Islet of Langerhans (tissue), 1 donor: Measurements from ENCODE around the gene AFAP1.
A peak's percentile ranks its signal among the peaks of the same experiment; 100 is the strongest.

ENCODE experiments used
- FAIRE-seq: peaks from one replicate; lab custom pipeline; 2011; peaks lifted over from hg19 to GRCh38; lab: Jason Lieb, UNC

AFAP1 gene, protein sequence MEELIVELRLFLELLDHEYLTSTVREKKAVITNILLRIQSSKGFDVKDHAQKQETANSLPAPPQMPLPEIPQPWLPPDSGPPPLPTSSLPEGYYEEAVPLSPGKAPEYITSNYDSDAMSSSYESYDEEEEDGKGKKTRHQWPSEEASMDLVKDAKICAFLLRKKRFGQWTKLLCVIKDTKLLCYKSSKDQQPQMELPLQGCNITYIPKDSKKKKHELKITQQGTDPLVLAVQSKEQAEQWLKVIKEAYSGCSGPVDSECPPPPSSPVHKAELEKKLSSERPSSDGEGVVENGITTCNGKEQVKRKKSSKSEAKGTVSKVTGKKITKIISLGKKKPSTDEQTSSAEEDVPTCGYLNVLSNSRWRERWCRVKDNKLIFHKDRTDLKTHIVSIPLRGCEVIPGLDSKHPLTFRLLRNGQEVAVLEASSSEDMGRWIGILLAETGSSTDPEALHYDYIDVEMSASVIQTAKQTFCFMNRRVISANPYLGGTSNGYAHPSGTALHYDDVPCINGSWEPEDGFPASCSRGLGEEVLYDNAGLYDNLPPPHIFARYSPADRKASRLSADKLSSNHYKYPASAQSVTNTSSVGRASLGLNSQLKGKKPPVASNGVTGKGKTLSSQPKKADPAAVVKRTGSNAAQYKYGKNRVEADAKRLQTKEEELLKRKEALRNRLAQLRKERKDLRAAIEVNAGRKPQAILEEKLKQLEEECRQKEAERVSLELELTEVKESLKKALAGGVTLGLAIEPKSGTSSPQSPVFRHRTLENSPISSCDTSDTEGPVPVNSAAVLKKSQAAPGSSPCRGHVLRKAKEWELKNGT

DNA sequence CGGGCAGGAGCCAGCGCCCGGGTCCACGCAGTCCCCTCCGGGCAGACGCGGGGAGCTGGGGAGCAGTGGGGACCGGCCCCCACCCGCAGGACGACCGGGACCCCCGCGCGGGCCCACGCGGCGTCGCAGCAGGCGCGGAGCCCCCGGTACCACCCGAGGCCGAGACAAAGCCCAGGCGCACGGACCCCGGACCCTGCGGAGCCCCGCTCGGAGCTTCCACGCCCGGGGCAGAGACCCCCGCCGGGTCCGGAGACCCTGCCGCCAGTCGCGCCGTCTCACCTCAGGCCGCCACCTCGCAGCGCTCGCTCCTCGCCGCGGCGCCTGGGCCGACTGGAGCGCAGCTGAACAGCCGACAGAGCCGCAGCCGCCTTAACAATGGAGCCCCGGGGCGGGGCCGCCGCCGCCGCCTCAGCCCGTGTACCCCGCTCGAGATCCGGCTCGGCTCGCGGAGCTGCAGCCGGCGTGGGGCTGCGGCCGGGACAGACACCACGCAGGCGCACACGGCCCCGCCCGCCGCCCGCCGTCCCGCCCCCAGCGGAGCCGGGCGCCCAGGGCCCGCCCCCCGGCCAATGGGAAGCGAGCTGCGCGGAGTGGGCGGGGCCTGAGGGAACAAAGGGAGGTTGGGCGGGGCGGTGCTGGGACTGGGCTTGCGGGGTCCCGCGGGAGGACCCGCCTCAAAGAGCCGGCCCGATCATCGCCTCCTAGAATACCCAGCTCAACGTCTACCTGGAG is at the start of gene AFAP1:
AFAP1 (minus strand) TSS at position 485 of the 732 bp plus-strand sequence. CDS start 67,783 bp downstream, outside the sequence.
- FAIRE-seq, result no peak

DNA sequence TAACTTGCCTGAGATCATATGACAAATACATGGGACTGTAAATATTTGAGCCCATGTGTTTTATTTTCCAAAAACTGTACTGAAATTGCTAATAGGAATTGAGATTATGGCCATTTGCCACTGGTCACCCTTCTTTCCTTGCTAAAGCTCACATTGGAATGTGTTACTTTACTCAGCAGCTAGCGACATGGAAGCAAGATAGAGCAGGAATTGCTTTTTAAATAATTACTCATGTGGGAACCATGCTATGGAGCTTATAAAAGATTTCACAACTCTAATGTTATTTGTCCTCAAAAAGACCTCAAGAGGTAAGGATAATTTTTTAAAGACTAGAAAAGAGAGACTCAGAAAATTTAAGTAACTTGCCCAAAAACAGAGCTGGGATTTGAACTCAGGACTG is 48.8 kb upstream of the AFAP1 start:
- FAIRE-seq, result no peak

DNA sequence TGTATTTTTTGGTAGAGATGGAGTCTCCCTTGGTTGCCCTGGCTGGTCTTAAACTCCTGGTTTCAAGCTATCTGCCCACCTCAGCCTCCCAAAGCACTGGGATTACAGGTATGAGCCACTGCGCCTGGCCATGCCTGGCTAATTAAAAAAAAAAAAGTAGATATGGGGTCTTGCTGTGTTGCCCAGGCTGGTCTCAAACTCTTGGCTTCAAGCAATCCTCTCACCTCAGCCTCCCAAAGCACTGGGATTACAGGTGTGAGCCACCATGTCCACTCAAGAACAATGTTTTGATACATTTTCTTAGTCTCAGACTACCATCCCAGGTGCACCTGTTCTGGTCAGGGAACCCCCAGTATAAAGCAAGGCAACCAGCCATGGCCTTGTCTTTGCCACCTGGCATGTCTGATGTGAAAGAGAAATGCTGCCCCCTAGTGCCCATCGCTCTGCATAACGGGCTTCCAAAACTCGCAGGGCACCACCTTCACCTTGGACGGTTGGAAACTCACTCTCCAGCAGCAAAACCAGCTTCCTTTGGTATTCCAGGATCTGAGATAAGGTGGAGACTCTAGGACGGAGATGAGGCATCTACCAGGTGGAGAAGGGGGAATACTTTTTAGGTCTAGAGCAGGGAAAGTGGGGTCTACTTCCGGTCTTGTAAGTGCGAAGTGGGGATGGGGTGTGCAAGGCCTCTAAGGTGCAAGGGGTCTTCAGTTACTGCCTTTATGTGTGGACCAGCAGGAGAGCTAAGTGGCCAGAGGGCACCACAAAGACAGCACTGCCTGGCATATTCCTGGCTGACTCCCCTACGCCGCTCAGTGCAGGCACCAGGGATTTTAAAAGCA is 47.7 kb upstream of the AFAP1 start:
- FAIRE-seq, result peak; percentile 9

DNA sequence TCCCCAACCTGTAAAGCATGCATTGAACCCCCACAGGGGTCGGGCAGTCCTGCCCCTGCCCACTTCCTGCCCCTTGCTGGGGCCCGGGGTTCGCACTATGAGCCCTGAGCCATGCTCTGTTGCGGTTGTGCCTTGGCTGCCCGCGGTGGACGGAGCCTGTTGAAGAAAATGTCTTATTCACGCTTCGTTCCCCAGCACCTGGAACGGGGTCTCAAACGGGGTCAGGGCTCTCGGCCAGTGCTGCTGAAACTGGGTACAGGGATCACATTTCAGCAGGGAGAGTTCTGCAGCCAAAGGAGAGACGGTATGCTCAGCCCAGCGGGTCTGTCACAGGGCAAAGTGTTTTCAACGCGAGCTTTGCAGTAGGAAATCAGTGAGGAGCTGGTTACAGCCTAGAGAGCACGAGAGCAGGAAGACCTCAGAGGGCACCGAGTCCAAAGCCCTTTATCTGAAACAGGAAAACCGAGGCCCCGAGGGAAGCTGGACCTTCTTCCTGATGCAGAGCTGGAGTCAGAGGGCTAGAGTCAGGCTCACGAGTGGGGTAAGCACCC is 46.3 kb upstream of the AFAP1 start:
- FAIRE-seq, result no peak

GRCh38 chr4:7985072-7985471 is 45.4 kb upstream of the AFAP1 start:
- FAIRE-seq, result no peak

DNA sequence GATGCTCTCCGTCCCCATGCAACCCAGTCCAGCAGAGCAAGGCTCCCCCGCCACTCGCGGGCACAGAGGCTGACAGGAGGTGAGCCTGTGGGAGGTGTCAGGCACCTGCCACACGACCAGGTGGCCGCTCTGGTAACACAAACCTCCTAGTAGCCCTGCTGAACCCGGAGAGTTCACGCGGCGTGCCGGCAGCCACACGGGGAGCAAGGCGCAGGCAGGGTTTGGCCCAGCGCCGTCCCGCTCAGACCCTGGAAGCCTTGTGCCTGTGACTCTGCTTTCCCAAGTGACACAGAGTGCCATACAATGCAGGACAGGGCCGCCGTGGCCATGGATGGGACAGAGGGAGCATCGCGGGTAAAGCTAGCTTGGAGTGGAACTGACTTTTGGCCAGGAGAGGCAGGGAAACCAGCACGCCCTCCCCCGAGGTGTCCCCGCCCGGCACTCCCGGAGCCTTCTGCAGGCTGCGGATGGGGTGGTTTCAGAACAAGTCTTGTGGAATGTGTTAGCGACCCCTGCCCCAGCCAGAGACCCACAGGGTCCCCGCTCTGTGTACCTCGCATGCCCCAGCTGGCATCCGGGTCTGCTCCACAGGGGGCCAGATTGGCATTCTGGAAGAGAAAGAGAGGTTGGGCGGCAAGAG is 44.7 kb upstream of the AFAP1 start:
- no peak for FAIRE-seq

DNA sequence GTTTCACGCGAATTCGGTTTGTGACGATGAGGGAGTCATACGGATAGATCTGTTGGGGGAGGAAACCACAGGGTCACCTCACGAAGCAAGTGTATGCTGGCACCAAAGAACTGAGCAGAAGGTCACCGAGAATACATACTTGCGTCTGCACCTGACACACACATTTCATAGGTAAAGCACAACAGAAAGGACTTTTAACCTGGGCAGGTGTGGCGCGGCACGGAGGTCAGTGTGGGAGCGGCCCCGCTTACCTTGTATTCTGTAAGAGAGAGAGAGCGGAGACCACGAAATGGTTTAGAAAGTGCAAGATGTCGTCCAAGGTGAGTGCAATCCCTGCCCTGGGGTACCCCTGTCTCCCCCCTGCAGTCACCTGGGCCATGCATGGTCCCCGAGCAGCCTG is 43.6 kb upstream of the AFAP1 start:
- FAIRE-seq, result no peak

DNA sequence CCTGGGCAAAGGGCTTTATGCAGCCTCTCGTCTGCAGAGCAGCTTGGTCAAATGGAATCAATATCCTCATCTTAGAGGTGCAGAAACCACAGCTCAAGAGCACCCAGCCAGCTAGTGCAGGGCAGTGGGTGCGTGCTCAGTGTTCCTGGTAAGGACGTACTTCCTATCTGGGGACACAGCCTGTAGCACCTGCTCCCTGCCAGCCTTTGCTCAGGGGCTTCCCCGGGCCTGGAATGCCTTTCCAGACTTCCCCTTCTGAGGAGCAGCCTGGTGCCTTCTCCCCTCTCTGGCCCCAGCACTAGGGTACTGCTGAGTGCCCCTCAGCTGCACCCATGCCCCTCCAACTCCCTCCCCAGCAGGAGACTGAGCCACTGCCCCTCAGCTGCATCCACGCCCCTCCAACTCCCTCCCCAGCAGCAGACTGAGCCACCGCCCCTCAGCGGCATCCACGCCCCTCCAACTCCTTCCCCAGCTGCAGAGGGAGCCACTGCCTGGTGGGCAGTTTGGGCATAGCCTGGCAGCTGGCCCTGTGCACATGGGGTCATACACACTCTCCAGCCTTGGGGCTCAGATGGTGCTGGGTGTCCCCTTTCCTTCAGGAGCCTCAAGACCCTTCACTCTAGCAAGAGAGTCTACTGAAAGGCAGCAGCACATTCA is 42.2 kb upstream of the AFAP1 start:
- FAIRE-seq, result no peak

GRCh38 chr4:7980036-7980435 is 40.4 kb upstream of the AFAP1 start:
- no peak for FAIRE-seq

DNA sequence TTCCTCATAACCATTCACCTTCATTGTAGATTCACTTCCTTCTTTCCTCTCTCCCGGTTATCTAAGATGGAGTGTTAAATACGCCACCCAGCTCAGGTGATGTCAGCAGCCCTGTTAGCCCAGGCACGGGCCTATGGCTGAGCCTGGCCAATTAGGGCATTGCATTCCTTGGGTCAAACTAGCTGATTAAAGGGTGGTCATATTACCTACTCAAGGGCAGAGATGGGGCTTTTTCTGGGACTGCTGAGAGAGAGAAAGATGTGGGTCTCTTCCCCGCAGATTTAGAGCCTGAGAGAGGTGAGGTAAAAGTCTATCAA is 39.9 kb upstream of the AFAP1 start:
- no peak for FAIRE-seq

DNA sequence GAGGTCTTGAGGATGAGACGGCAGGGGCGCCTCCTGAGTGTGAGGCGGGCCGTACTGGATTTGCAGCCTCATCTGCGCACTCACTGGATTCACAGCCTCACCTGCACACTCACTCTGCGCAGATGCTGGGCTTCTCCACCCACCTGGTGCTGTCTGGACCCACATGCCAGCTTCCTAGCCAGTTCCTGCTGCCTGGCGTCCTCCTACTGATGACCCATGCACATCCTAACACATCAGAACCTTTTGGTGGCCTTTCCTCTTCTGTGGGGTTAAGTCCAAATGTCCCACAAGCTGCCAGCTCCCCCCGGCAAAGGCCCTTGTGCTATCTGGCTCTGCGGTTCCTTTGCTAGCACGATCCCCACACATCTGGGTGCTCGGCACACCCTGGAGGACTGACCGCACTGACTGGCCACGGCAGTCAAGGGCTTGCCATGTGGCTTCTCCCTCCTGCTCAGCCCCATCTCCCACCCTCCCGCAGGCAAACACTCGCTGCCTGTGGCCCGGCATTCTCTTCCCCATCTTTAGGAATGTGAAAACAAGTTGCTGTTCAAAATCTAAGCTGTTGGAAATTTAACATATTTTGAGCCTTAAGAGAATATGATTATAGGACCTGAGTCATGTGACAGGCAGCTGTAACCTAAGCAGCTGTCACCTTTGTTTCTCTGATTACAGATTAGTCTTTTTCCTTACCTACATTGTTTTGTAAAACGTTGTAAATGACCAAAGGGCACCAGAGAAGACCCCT is 39.4 kb upstream of the AFAP1 start:
- no peak for FAIRE-seq

GRCh38 chr4:7978489-7978888 is 38.8 kb upstream of the AFAP1 start:
- FAIRE-seq, result no peak

DNA sequence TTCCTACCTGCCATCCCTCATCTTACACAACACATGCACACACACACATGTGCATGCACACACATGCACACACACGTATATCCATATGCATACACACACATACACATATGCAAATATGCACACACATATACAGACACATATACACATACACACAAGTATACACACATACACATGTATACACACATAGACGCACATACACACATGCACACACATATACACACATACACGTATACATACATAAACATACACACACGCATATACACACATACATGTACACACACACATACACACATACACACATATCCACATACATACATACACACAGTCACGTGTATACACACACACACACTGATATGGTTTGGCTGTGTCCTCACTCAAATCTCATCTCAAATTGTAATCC is 37.0 kb upstream of the AFAP1 start:
- no peak for FAIRE-seq

DNA sequence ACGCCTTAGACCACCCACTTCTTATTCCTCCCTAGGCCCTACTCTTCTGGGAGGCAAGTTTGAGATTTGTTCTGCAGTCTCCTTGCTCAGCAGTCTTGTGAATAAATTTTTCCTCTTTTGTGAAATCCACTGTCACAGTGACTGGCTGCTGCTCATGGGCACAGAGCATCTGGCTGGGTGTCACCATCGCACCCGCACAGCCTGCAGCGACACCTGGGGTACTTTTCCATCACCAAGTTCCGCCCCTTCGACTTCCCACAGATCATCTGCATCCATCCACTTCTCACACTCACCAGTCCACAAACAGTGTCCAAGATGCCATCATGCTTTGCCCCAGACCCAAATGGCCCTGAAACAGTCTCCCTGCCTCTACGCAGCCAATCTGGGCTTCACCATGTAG is 36.4 kb upstream of the AFAP1 start:
- no peak for FAIRE-seq

DNA sequence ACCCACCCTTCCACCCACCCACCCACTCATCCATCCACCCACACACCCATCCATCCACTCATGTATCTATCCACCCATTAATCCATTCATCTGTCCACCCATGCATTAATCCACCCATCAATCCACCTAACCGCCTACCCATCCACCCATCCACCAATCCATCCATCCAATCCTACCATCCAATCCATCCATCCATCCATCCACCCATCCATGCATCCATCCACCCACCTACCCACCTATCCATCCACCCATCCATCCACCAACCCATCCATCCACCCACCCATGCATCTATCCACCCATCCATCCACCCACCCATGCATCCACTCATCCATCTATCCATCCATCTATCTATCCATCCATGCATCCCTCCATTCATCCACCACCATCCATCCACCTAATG is 34.8 kb upstream of the AFAP1 start:
- no peak for FAIRE-seq

GRCh38 chr4:7973545-7973981 is 33.9 kb upstream of the AFAP1 start:
- FAIRE-seq, result no peak

DNA sequence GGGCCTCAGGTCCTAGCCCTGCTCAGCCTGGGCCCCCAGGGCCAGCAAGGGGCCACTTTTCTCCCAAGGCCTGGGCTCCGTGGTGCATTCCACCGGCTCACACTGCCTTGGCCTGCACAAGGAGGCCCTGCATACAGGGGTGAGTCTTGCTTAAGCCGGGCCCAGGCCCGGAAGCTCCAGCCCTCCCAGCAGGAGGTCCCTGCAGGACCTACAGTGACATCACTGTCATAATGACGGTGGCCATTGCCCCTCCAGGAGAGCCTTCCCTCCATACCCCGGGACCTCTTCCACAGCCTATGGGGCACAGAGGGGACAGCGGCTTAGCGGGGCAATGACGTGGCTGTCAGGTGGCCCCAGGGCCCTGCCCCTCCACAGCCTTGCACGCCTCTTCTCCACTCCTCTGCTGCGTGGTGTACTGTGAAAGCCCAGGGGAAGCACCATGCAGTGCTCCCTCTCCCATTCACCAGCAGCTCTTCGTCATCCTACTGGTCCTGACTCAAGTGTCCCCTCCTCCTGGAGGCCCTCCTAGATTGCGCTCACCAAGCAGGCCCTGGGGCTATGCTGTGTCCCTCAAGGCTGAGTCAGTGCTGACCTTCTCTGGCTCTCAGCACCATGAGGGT is 32.3 kb upstream of the AFAP1 start:
- no peak for FAIRE-seq

- no peak for FAIRE-seq
Observed at GRCh38 chr4:7971159-7971631, 31.5 kb upstream of the AFAP1 start.

DNA sequence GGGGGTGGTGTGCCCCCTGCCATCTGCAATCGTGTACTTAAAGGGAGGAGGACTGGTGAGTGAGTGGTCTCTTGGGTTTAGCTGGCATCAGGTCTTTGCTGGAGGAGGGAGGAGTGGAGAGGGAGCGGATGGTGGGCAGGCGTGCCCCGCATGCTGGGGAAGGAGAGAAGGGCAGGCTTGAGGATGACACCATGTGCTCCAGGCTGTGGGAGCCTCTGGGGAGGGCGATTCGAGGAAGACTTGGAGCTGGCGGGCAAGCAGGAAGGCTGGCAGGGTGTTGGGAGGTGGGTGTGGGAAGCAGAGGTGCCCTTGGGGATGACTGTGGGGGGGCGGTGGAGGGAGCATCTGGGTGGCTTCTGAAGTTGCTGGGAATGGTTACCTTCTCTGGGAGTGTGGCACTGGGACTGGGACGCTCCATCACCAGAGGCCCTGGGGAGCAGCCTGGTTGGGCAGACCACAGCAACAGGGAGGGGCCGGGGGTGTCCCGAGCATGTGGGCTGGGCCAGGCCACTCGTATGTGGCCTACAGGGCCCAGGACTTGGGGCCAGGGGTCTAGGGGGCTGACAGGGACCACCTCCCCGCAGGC is 30.8 kb upstream of the AFAP1 start:
- FAIRE-seq, result no peak
